Pancreas (tissue), 10 donors: ENCODE measurements around the gene CASZ1. TPM values are rescaled to one million over a fixed set of nuclear protein-coding genes. Genes with fewer than 3 reads are reported as not detected.
A peak's percentile ranks its signal among the peaks of the same experiment; 100 is the strongest.

Source experiments
- ATAC-seq, 4 donors: fragments of 200-7000 bp; cut with Tn5 transposase; one replicate each; pipeline versions ENCODE4 v1.8.0 to v1.9.1; 2020; ENCODE audit warnings: mild to moderate bottlenecking in 4 of 4, moderate library complexity in 4 of 4
- DNase-seq, 6 donors: peaks; one replicate each; pipeline ENCODE4 v3.0.0-alpha.2; 2020
- FAIRE-seq: peaks from 2 replicates; lab custom pipeline; 2012; peaks lifted over from hg19 to GRCh38; lab: Jason Lieb, UNC
- H3K27ac ChIP-seq, 4 donors: fragments of 200-600 bp; sonication (generic); 1 replicate in 3 of 4; 2 replicates in 1 of 4; pipeline versions ENCODE4 v1.5.0 to v1.8.0; 2020
- H3K27me3 ChIP-seq, 4 donors: fragments of 200-600 bp; one replicate each; pipeline ENCODE4 v1.8.0; 2021
- H3K36me3 ChIP-seq, 3 donors: fragments of 200-600 bp; sonication (generic) in 1 of 3; one replicate each; pipeline versions ENCODE4 v1.5.0 to v1.8.0; 2020 to 2021
- H3K4me1 ChIP-seq, 3 donors: fragments of 200-600 bp; one replicate each; pipeline ENCODE4 v1.8.0; 2021
- H3K4me3 ChIP-seq, 4 donors: fragments of 200-600 bp; sonication (generic) in 2 of 4; one replicate each; pipeline versions ENCODE4 v1.5.0 to v1.8.0; 2020 to 2021
- H3K9me3 ChIP-seq, 4 donors: fragments of 200-600 bp; one replicate each; pipeline ENCODE4 v1.8.0; 2021
- CTCF ChIP-seq, 4 donors: fragments of 200-600 bp; sonication (generic) in 3 of 4; IDR thresholded peaks; one replicate each; pipeline versions ENCODE4 v1.5.0 to v1.8.0; 2021; ENCODE audit warnings: antibody characterized with exemption in 4 of 4
- WGBS, 2 donors: extraction: QIAGEN DNeasy Blood & Tissue Kit; methylation state at CpG; one replicate each; pipeline ENCODE4 v1.1.7; 2013; 5-methylcytosine and 5-hydroxymethylcytosine counted together
- intact Hi-C, 3 donors: fragments of 100-400 bp; cut with DNase I; formaldehyde crosslinking; loops; one replicate each; pipeline versions ENCODE4 v1.11.1 to v1.14.2; 2022
- polyA plus RNA-seq, 2 donors: library from polyadenylated mRNA; stranded (reverse); fragments of 200-250 nt; gene quantifications; one replicate each; pipeline ENCODE4 v1.2.3, GENCODE V29; 2013
- total RNA-seq, 6 donors: library from RNA; stranded (reverse); fragmentation: NEBNext Ultra II Directional in 4 of 6; extraction: Animal tissue kit (Norgen Biotek cat#: 25700) in 4 of 6; gene quantifications; one replicate each; pipeline versions ENCODE4 v1.2.1 to v1.2.4, GENCODE V29; 2021 to 2023
- donor health status: healthy with polysubstance abuse.
- donor health status: DM: no; HTN: no; CAD: no; lungs with moderate emphysema.
- donor health status: DM: no; HTN: no; CAD: no.
- donor health status: control.
- donor health status: control.
- donor health status: Bipolar disorder and iron deficiency.
- donor health status: DM: yes; HTN: yes; CAD: no.
- donor health status: DM: no; HTN: no; CAD: no.
- donor health status: DM: no; HTN: no; CAD: no.
- donor health status: DM: yes; HTN: yes; CAD: no.

CASZ1 gene
- total and polyA plus RNA-seq, 8 donors = 6.7 to 18.9 (median 13.8) TPM

DNA sequence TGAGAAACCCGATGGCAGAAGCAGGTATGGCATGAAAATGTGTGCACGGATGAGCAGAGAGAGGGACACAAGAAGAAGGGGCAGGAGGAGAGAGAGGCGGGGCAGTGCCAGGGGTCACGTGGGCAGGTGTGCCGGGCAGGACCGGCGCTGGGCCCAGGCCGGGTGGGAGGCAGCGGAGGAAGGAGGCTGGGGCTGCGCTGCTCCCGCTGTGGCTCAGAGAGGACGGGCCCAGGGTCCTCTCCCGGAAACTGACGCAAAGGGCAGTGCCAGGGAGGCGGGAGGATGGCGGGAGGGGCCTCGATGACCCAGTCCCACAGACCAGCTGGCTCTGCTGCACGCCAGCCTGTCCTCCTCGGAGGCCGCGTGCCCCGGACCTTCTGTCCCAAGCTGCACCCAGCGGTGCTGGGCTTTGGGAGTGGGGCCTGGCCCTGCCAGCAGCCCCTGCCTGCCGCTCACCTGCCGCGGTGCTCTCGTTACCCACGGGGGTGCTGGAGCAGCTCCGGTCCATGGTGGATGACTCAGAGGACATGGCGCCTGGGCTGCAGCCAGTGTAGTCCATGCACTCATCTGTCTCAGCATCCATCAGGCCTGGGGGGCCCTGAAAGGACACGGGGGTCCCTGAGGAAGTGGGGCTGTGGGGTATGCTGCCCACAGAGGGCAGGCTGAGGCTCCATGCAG is 153.9 kb downstream of the CASZ1 start:
- ATAC-seq (no peak), FAIRE-seq (no peak), DNase-seq (no peak)
- no peaks in the 10 kb centered on the region for H3K9me3 ChIP-seq
- intact Hi-C loops = no loop called here
- H3K4me3 ChIP-seq = no peak overlapping the region
- TF ChIP-seq CTCF (IDR thresholded peaks at IDR 0.05) = no peak
- no peaks in the 10 kb centered on the region for H3K4me1 ChIP-seq
- H3K27ac ChIP-seq = no peak overlapping the region
- H3K36me3 ChIP-seq = peaks cover 2 to 37% (median 12%) of the 10 kb centered on the region in 3 donors
- H3K27me3 ChIP-seq = no peaks in the 10 kb centered on the region
- 93 to 94% methylated on average over 23 to 31 of the region's 31 CpGs for WGBS, 2 donors

DNA sequence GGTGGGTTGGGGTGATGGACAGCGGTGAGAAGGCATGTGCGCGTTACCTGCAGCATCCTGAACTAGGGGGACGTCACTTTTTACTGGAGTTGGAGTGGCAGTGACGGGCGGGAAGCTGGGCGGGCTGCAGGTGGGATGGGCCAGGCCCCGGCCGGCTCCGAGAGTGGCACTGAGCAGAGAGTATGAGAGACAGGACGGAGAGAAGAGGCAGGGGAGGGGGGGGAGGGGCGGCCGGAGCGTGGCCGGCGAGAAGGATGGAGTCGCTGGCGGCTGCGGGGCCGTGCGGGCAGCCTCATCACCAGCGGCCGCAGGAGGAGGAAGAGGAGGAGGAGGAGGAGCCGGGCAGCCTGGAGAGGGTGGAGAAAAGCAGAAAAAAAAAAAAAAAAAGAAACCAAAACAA is 154.5 kb downstream of the CASZ1 start:
- ATAC-seq (no peak), FAIRE-seq (no peak), DNase-seq (no peak)
- H3K4me3 ChIP-seq = no peak overlapping the region
- no peak overlapping the region for H3K27ac ChIP-seq
- no peaks in the 10 kb centered on the region for H3K27me3 ChIP-seq
- intact Hi-C loops = no loop called here
- no peaks in the 10 kb centered on the region for H3K9me3 ChIP-seq
- H3K4me1 ChIP-seq = no peaks in the 10 kb centered on the region
- H3K36me3 ChIP-seq = peaks cover 2 to 37% (median 12%) of the 10 kb centered on the region in 3 donors
- 91 to 92% methylated on average over 24 of the region's 24 CpGs for WGBS, 2 donors
- TF ChIP-seq CTCF (IDR thresholded peaks at IDR 0.05) = no peak

DNA sequence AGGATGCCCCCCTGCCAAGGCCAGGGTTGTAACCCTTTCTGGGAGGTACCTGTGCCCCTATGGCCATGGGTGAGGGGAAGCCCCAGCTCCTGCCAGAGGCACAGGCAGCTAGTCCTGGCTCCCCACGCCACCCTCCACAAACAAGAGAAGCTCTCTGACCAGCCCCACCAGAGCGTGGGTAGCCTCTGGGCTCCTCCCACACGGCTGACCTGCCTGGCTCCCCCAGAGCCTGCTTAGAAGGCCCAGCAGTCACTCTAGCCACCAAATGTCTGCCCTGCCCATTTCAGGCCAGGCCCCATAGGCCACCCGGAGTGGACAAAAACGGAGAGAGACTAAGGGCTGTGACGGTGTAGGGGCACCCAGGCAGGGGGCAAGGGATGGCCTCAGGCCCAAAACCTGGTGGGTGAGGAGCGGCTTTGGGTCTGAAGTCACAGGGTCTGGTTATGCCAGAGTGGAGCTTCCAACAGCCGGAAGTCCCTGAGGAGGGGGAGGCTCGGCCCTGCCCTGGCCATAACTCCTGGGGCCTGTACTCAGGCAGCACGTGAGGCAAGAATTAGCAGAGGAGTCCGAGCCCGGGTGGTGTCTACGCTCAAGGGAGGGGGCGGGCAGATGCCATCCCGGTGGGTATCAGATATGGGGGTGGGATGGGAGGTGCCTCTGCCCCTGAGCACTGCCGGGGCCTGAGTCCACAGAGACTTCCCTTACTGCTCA is 155.4 kb downstream of the CASZ1 start:
- Histone ChIP-seq H3K27me3 (no peaks in the 10 kb centered on the region), H3K27ac (no peak overlapping the region), H3K36me3 (peaks cover 2 to 36% (median 12%) of the 10 kb centered on the region in 3 donors), H3K4me1 (no peaks in the 10 kb centered on the region), H3K4me3 (no peak overlapping the region), H3K9me3 (no peaks in the 10 kb centered on the region)
- no peak for ATAC-seq
- intact Hi-C loops = no loop called here
- TF ChIP-seq CTCF (IDR thresholded peaks at IDR 0.05) = no peak
- WGBS, 2 donors = 92 to 93% methylated on average over 16 of the region's 16 CpGs
- FAIRE-seq = no peak
- DNase-seq = no peak

DNA sequence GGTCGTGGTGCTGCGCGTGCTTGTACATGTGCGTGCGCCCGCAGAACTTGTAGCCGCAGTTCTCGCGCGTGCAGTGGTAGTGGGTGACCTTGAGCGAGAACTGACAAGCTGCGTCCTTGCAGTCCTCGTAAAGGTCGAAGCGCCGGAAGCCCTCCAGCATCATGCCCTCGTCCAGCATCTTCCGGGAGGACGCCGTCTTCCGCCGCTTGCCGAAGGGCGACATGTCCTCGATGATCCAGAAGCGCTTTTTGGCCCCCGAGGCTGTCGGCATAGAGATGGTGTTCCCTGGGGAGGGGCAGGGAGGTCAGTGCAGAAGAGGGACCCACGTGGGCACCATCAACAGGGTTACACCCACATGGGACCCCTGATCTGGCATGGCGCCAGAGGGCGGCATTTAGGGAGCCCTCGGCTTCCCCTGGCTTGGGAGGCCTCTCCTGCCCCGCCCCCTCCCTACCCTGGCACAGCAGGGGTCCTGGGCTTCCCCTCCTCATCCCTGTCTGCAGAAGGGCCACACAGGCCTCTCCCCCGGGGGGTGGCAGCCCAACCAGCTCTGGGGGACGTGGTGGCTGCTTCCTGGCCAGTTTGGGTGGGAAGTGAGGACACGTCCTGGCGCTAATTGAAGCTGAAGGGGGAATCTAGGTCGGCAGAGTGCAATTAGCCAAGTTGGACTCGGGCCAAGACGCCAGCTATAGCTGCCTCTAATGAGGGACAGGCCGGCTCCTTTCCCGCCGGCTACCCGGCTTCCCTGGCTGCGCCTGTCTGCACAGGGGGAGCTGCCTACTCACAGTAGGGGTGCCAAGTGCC is 156.5 kb downstream of the CASZ1 start:
- WGBS, 2 donors = 86 to 88% methylated on average over 40 to 45 of the region's 45 CpGs

More for the DNA sequence above, 156.5 kb downstream of the CASZ1 start:
- Histone ChIP-seq H3K9me3 (no peaks in the 10 kb centered on the region), H3K4me3 (no peak overlapping the region), H3K4me1 (no peaks in the 10 kb centered on the region), H3K27me3 (no peaks in the 10 kb centered on the region), H3K27ac (no peak overlapping the region), H3K36me3 (peaks cover 0 to 30% (median 9%) of the 10 kb centered on the region in 3 donors)
- intact Hi-C loops = no loop called here
- no peak for TF ChIP-seq CTCF (IDR thresholded peaks at IDR 0.05)
- ATAC-seq = peak in 2 of 4 donors; percentile 24 to 25
- no peak for FAIRE-seq
- peak in 2 of 6 donors; percentile 55 to 86 for DNase-seq
